Amniotic stem cell (primary cell): Measurements from ENCODE around the gene RAB8B.

ENCODE experiments used
- DNase-seq: peaks from one replicate; lab custom pipeline; 2025; lab: John Stamatoyannopoulos, UW

The RAB8B gene

GRCh38 chr15:63188926-63189871 is at the start of gene RAB8B:
Gene RAB8B (plus strand): TSS chr15:63189606. CDS start chr15:63189625, 19 bp downstream.
- DNase-seq, result peak; percentile 85

GRCh38 chr15:63140936-63141335 is 48.5 kb upstream of the RAB8B start:
- no peak for DNase-seq

GRCh38 chr15:63145426-63145825 is 44.0 kb upstream of the RAB8B start:
- no peak for DNase-seq

- DNase-seq, result no peak
Observed at GRCh38 chr15:63146684-63147083, 42.7 kb upstream of the RAB8B start.

- DNase-seq, result no peak
Observed at GRCh38 chr15:63151665-63152064, 37.7 kb upstream of the RAB8B start.

- no peak for DNase-seq
Observed at GRCh38 chr15:63155486-63155885, 33.9 kb upstream of the RAB8B start.

GRCh38 chr15:63156086-63156710 is 33.2 kb upstream of the RAB8B start:
- DNase-seq, result no peak

GRCh38 chr15:63156755-63157117 is 32.7 kb upstream of the RAB8B start:
- DNase-seq, result no peak

GRCh38 chr15:63157118-63157843 is 32.1 kb upstream of the RAB8B start, which contains the start of gene RPS27L:
Gene RPS27L (minus strand): TSS chr15:63157477. CDS start chr15:63157405, 72 bp downstream.
- peak; percentile 88 for DNase-seq

GRCh38 chr15:63157891-63158431 is 31.4 kb upstream of the RAB8B start:
- peak; percentile 76 for DNase-seq

GRCh38 chr15:63160638-63161037 is 28.8 kb upstream of the RAB8B start:
- DNase-seq, result no peak

GRCh38 chr15:63163217-63163616 is 26.2 kb upstream of the RAB8B start:
- DNase-seq, result no peak

GRCh38 chr15:63165166-63165859 is 24.1 kb upstream of the RAB8B start:
- DNase-seq, result no peak

GRCh38 chr15:63166219-63166618 is 23.2 kb upstream of the RAB8B start:
- no peak for DNase-seq

- no peak for DNase-seq
Observed at GRCh38 chr15:63169788-63170187, 19.6 kb upstream of the RAB8B start.

GRCh38 chr15:63172376-63172775 is 17.0 kb upstream of the RAB8B start:
- DNase-seq, result no peak

- DNase-seq, result no peak
Observed at GRCh38 chr15:63172851-63173451, 16.5 kb upstream of the RAB8B start.

- DNase-seq, result no peak
Observed at GRCh38 chr15:63176302-63176701, 13.1 kb upstream of the RAB8B start.

GRCh38 chr15:63178034-63178433 is 11.4 kb upstream of the RAB8B start:
- no peak for DNase-seq

- DNase-seq, result no peak
Observed at GRCh38 chr15:63180746-63181145, 8.7 kb upstream of the RAB8B start.

- DNase-seq, result no peak
Observed at GRCh38 chr15:63181648-63182047, 7.8 kb upstream of the RAB8B start.
